Measurements from ENCODE around the gene PIGM.

DNA sequence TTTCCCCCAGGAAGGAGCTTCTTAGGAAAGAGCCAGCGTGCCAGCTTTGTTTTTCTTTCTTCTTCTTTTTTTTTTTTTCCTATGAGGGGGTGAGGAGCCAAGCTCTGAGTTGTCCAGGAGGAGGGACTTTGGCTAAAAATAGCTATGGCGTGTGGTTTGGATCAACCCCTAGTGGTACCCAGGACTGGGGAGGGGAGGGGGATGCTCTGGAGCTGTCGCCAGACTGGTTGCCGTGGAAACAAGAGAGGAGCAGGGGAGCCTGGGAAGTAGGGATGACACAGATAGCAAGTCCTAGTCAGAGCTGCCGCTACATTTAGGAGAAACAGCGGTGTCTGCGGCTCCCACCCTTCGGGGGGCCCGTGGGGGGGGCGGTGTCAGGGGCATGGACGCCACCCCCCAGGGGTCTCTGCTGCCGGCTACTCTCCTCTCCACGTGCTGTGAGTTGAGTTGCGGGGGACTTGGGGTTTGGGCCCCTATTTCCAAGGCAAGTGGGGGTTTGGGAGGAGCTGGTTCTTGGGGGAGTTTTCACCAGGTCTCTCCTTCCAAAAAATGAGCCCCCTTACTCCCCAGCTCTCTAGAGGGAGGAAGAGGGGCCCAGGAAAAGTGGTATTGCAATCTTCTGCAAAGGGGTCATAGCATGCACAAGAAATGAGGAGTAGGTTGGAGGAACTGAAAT, 49.6 kb upstream of the PIGM start, which contains the start of gene KCNJ9:
- TF ChIP-seq CTBP1 (IDR thresholded peaks at IDR 0.05; ENCODE audit: borderline replicate concordance) (no peak), NFRKB (IDR thresholded peaks at IDR 0.05) (no peak), FOXA1 (IDR thresholded peaks at IDR 0.05) (no peak)
